ENCODE results near the gene PISD. TPM values are rescaled to one million over a fixed set of nuclear protein-coding genes. Genes with fewer than 3 reads are reported as not detected.

The PISD gene
- total and polyA plus RNA-seq, 4 donors = 16.0 to 38.8 (median 33.8) TPM

- Histone ChIP-seq H3K4me1 (ENCODE audit: control insufficient read depth in 1 of 2, insufficient read depth in 2 of 2, low read length in 2 of 2) (no peaks in the 10 kb centered on the region), H3K27ac (ENCODE audit: low read depth in 1 of 2, low read length in 2 of 2) (no peak overlapping the region), H3K9me3 (ENCODE audit: control insufficient read depth, low read length) (no peaks in the 10 kb centered on the region), H3K27me3 (ENCODE audit: control insufficient read depth in 1 of 2, insufficient read depth in 2 of 2, low read length in 1 of 2) (no peaks in the 10 kb centered on the region), H3K4me3 (ENCODE audit: low read length in 2 of 2) (no peak overlapping the region), H3K36me3 (ENCODE audit: control insufficient read depth in 1 of 2, insufficient read depth in 2 of 2, low read length in 1 of 2) (peaks cover 4% of the 10 kb centered on the region in 2 donors)
- no peak for ATAC-seq (ENCODE audit: low FRiP score)
- WGBS, 2 donors = 81 to 82% methylated on average over 11 of the region's 11 CpGs
- DNase-seq = no peak
- intact Hi-C loops (cut with DNase I) = no loop called here
Measured at GRCh38 chr22:31647523-31648320, 14.3 kb downstream of the PISD start.

- H3K27ac ChIP-seq (ENCODE audit: low read depth in 1 of 2, low read length in 2 of 2) = no peak overlapping the region
- intact Hi-C loops (cut with DNase I) = no loop called here
- no peaks in the 10 kb centered on the region for H3K4me1 ChIP-seq (ENCODE audit: control insufficient read depth in 1 of 2, insufficient read depth in 2 of 2, low read length in 2 of 2)
- H3K27me3 ChIP-seq (ENCODE audit: control insufficient read depth in 1 of 2, insufficient read depth in 2 of 2, low read length in 1 of 2) = no peaks in the 10 kb centered on the region
- ATAC-seq (ENCODE audit: low FRiP score) (no peak), DNase-seq (no peak)
- no peaks in the 10 kb centered on the region for H3K9me3 ChIP-seq (ENCODE audit: control insufficient read depth, low read length)
- H3K36me3 ChIP-seq (ENCODE audit: control insufficient read depth in 1 of 2, insufficient read depth in 2 of 2, low read length in 1 of 2) = peaks cover 4% of the 10 kb centered on the region in 2 donors
- H3K4me3 ChIP-seq (ENCODE audit: low read length in 2 of 2) = no peak overlapping the region
- 92 to 93% methylated on average over 3 of the region's 3 CpGs for WGBS, 2 donors
Measured at GRCh38 chr22:31647066-31647465, 14.9 kb downstream of the PISD start.

- 77 to 81% methylated on average over 6 of the region's 6 CpGs for WGBS, 2 donors
- DNase-seq = peak in 1 of 2 donors; percentile 17
- no peaks in the 10 kb centered on the region for H3K4me1 ChIP-seq (ENCODE audit: control insufficient read depth in 1 of 2, insufficient read depth in 2 of 2, low read length in 2 of 2)
Measured at GRCh38 chr22:31646186-31647019, 15.6 kb downstream of the PISD start.

GRCh38 chr22:31639436-31640039, 22.5 kb downstream of the PISD start:
- ATAC-seq (ENCODE audit: low FRiP score) (no peak), DNase-seq (no peak)
- Histone ChIP-seq H3K36me3 (ENCODE audit: control insufficient read depth in 1 of 2, insufficient read depth in 2 of 2, low read length in 1 of 2) (no peaks in the 10 kb centered on the region), H3K9me3 (ENCODE audit: control insufficient read depth, low read length) (no peaks in the 10 kb centered on the region), H3K27ac (ENCODE audit: low read depth in 1 of 2, low read length in 2 of 2) (no peak overlapping the region), H3K4me1 (ENCODE audit: control insufficient read depth in 1 of 2, insufficient read depth in 2 of 2, low read length in 2 of 2) (no peaks in the 10 kb centered on the region), H3K4me3 (ENCODE audit: low read length in 2 of 2) (no peak overlapping the region), H3K27me3 (ENCODE audit: control insufficient read depth in 1 of 2, insufficient read depth in 2 of 2, low read length in 1 of 2) (no peaks in the 10 kb centered on the region)
- intact Hi-C loops (cut with DNase I) = no loop called here
- 91 to 92% methylated on average over 4 of the region's 4 CpGs for WGBS, 2 donors

More at GRCh38 chr22:31646186-31647019, 15.6 kb downstream of the PISD start:
- H3K36me3 ChIP-seq (ENCODE audit: control insufficient read depth in 1 of 2, insufficient read depth in 2 of 2, low read length in 1 of 2) = peaks cover 4% of the 10 kb centered on the region in 2 donors
- H3K27me3 ChIP-seq (ENCODE audit: control insufficient read depth in 1 of 2, insufficient read depth in 2 of 2, low read length in 1 of 2) = no peaks in the 10 kb centered on the region
- no peaks in the 10 kb centered on the region for H3K9me3 ChIP-seq (ENCODE audit: control insufficient read depth, low read length)
- intact Hi-C loops (cut with DNase I) = no loop called here
- ATAC-seq (ENCODE audit: low FRiP score) = no peak
- no peak overlapping the region for H3K4me3 ChIP-seq (ENCODE audit: low read length in 2 of 2)
- H3K27ac ChIP-seq (ENCODE audit: low read depth in 1 of 2, low read length in 2 of 2) = no peak overlapping the region

GRCh38 chr22:31637891-31638618, 24.0 kb downstream of the PISD start:
- ATAC-seq (ENCODE audit: low FRiP score) = peak; percentile 56
- Histone ChIP-seq H3K27me3 (ENCODE audit: control insufficient read depth in 1 of 2, insufficient read depth in 2 of 2, low read length in 1 of 2) (no peaks in the 10 kb centered on the region), H3K27ac (ENCODE audit: low read depth in 1 of 2, low read length in 2 of 2) (peak overlapping the region in 1 of 2 donors; percentile 5), H3K36me3 (ENCODE audit: control insufficient read depth in 1 of 2, insufficient read depth in 2 of 2, low read length in 1 of 2) (no peaks in the 10 kb centered on the region), H3K4me3 (ENCODE audit: low read length in 2 of 2) (no peak overlapping the region), H3K4me1 (ENCODE audit: control insufficient read depth in 1 of 2, insufficient read depth in 2 of 2, low read length in 2 of 2) (no peaks in the 10 kb centered on the region), H3K9me3 (ENCODE audit: control insufficient read depth, low read length) (no peaks in the 10 kb centered on the region)
- WGBS, 2 donors = 49 to 50% methylated on average over 15 of the region's 15 CpGs
- peak in 1 of 2 donors; percentile 77 for DNase-seq
- intact Hi-C loops (cut with DNase I) = no loop called here

GRCh38 chr22:31637447-31637890, 24.5 kb downstream of the PISD start:
- intact Hi-C loops (cut with DNase I) = no loop called here
- Histone ChIP-seq H3K9me3 (ENCODE audit: control insufficient read depth, low read length) (no peaks in the 10 kb centered on the region), H3K27me3 (ENCODE audit: control insufficient read depth in 1 of 2, insufficient read depth in 2 of 2, low read length in 1 of 2) (no peaks in the 10 kb centered on the region), H3K36me3 (ENCODE audit: control insufficient read depth in 1 of 2, insufficient read depth in 2 of 2, low read length in 1 of 2) (no peaks in the 10 kb centered on the region), H3K4me1 (ENCODE audit: control insufficient read depth in 1 of 2, insufficient read depth in 2 of 2, low read length in 2 of 2) (no peaks in the 10 kb centered on the region), H3K4me3 (ENCODE audit: low read length in 2 of 2) (no peak overlapping the region), H3K27ac (ENCODE audit: low read depth in 1 of 2, low read length in 2 of 2) (no peak overlapping the region)
- 74 to 80% methylated on average over 10 of the region's 10 CpGs for WGBS, 2 donors
- ATAC-seq (ENCODE audit: low FRiP score) (peak; percentile 54), DNase-seq (no peak)

GRCh38 chr22:31635638-31636306, 26.2 kb downstream of the PISD start:
- intact Hi-C loops (cut with DNase I) = no loop called here
- WGBS, 2 donors = 92 to 94% methylated on average over 13 of the region's 13 CpGs
- DNase-seq = no peak
- Histone ChIP-seq H3K36me3 (ENCODE audit: control insufficient read depth in 1 of 2, insufficient read depth in 2 of 2, low read length in 1 of 2) (no peaks in the 10 kb centered on the region), H3K9me3 (ENCODE audit: control insufficient read depth, low read length) (no peaks in the 10 kb centered on the region), H3K4me1 (ENCODE audit: control insufficient read depth in 1 of 2, insufficient read depth in 2 of 2, low read length in 2 of 2) (no peaks in the 10 kb centered on the region), H3K27ac (ENCODE audit: low read depth in 1 of 2, low read length in 2 of 2) (no peak overlapping the region), H3K4me3 (ENCODE audit: low read length in 2 of 2) (no peak overlapping the region), H3K27me3 (ENCODE audit: control insufficient read depth in 1 of 2, insufficient read depth in 2 of 2, low read length in 1 of 2) (no peaks in the 10 kb centered on the region)
- ATAC-seq (ENCODE audit: low FRiP score) = no peak

GRCh38 chr22:31631436-31631835, 30.6 kb downstream of the PISD start:
- Histone ChIP-seq H3K4me1 (ENCODE audit: control insufficient read depth in 1 of 2, insufficient read depth in 2 of 2, low read length in 2 of 2) (no peaks in the 10 kb centered on the region), H3K27me3 (ENCODE audit: control insufficient read depth in 1 of 2, insufficient read depth in 2 of 2, low read length in 1 of 2) (no peaks in the 10 kb centered on the region), H3K4me3 (ENCODE audit: low read length in 2 of 2) (no peak overlapping the region), H3K36me3 (ENCODE audit: control insufficient read depth in 1 of 2, insufficient read depth in 2 of 2, low read length in 1 of 2) (no peaks in the 10 kb centered on the region), H3K27ac (ENCODE audit: low read depth in 1 of 2, low read length in 2 of 2) (peak overlapping the region in 1 of 2 donors; percentile 62), H3K9me3 (ENCODE audit: control insufficient read depth, low read length) (no peaks in the 10 kb centered on the region)
- ATAC-seq (ENCODE audit: low FRiP score) (no peak), DNase-seq (no peak)
- 36 to 47% methylated on average over 9 of the region's 9 CpGs for WGBS, 2 donors
- intact Hi-C loops (cut with DNase I) = loop anchor here (2.0 to 5.0 kb wide), 3 partner anchors 69 to 134 kb away; partner anchors contain the start of gene SFI1 (in 1 of the 2)
